HG02852 (cell line): ENCODE data around the gene GCKR.
"Not testable (repeated sequence)": the region's sequence is repeated elsewhere in the genome, so short reads cannot be mapped to it uniquely, and the experiment has no call there.

Experiments
- ATAC-seq: cut with Tn5 transposase; IDR thresholded peaks from one replicate; pipeline ENCODE4 v1.9.1; 2021; ENCODE audit warnings: mild to moderate bottlenecking, moderate library complexity; ENCODE audit not compliant: unreplicated experiment

GCKR gene

GRCh38 chr2:27506587-27506986 lies 9.9 kb downstream of the GCKR start:
- ATAC-seq: no peak

- no peak for ATAC-seq
Observed at GRCh38 chr2:27507293-27507692, 10.7 kb downstream of the GCKR start.

- ATAC-seq: no peak
Observed at GRCh38 chr2:27509326-27509725, 12.7 kb downstream of the GCKR start.

GRCh38 chr2:27518113-27518781 lies 21.6 kb downstream of the GCKR start:
- ATAC-seq: no peak

- no peak for ATAC-seq
Observed at GRCh38 chr2:27518782-27519113, 22.1 kb downstream of the GCKR start.

GRCh38 chr2:27520316-27520715 lies 23.7 kb downstream of the GCKR start:
- ATAC-seq: no peak

- ATAC-seq: no peak
Observed at GRCh38 chr2:27522400-27522945, 25.8 kb downstream of the GCKR start.

- no peak for ATAC-seq
Observed at GRCh38 chr2:27527182-27527581, 30.5 kb downstream of the GCKR start.

- no peak for ATAC-seq
Observed at GRCh38 chr2:27531983-27532382, 35.3 kb downstream of the GCKR start.

GRCh38 chr2:27537287-27537686 lies 40.6 kb downstream of the GCKR start:
- no peak for ATAC-seq

GRCh38 chr2:27538839-27539450 lies 42.3 kb downstream of the GCKR start:
- ATAC-seq: not testable (repeated sequence)

GRCh38 chr2:27539649-27540048 lies 43.0 kb downstream of the GCKR start:
- not testable (repeated sequence) for ATAC-seq

- ATAC-seq: no peak
Observed at GRCh38 chr2:27544143-27544821, 47.6 kb downstream of the GCKR start.

- ATAC-seq: no peak
Observed at GRCh38 chr2:27545348-27546141, 48.9 kb downstream of the GCKR start.

- no peak for ATAC-seq
Observed at GRCh38 chr2:27549303-27549702, 52.7 kb downstream of the GCKR start.

GRCh38 chr2:27551514-27551913 lies 54.9 kb downstream of the GCKR start:
- ATAC-seq: no peak

- no peak for ATAC-seq
Observed at GRCh38 chr2:27552941-27553340, 56.3 kb downstream of the GCKR start.

GRCh38 chr2:27554451-27554850 lies 57.8 kb downstream of the GCKR start:
- not testable (repeated sequence) for ATAC-seq

- ATAC-seq: no peak
Observed at GRCh38 chr2:27559228-27559627, 62.6 kb downstream of the GCKR start.

GRCh38 chr2:27561060-27561459 lies 64.4 kb downstream of the GCKR start:
- ATAC-seq: no peak

- ATAC-seq: no peak
Observed at GRCh38 chr2:27566628-27567027, 70.0 kb downstream of the GCKR start.
